WTC11 (cell line): ENCODE results near the gene SORD. TPM values are rescaled to one million over a fixed set of nuclear protein-coding genes. Genes with fewer than 3 reads are reported as not detected.

Experiments
- ATAC-seq: fragments of 200-7000 bp; cut with Tn5 transposase; 2 replicates; pipeline ENCODE4 v1.10.0; 2021; ENCODE audit warnings: mild to moderate bottlenecking, moderate library complexity
- CTCF ChIA-PET: fragments of 300-600 bp; sonication (Branson Sonifier 250); formaldehyde crosslinking; loops from one replicate; lab custom pipeline; 2021; ENCODE audit warnings: antibody characterized with exemption; lab: Charles Lee
- POLR2A ChIA-PET: fragments of 350-600 bp; sonication (Branson Sonifier 250); formaldehyde crosslinking; loops from one replicate; lab custom pipeline; 2021; ENCODE audit warnings: antibody characterized with exemption; lab: Charles Lee
- DNase-seq: peaks from one replicate; pipeline ENCODE4 v3.0.0; 2021; ENCODE audit warnings: low spot score
- H3K27ac Mint-ChIP-seq: 2 replicates; pipeline ENCODE4 v1.8.0; 2021; ENCODE audit warnings: mixed read lengths
- H3K27me3 Mint-ChIP-seq: 2 replicates; pipeline ENCODE4 v1.8.0; 2021; ENCODE audit warnings: low read depth, mild to moderate bottlenecking, moderate library complexity, mixed read lengths
- H3K36me3 Mint-ChIP-seq: 2 replicates; pipeline ENCODE4 v1.8.0; 2021; ENCODE audit warnings: mixed read lengths
- H3K4me1 Mint-ChIP-seq: 2 replicates; pipeline ENCODE4 v1.8.0; 2022; ENCODE audit warnings: mixed read lengths
- H3K4me3 Mint-ChIP-seq: 2 replicates; pipeline ENCODE4 v1.8.0; 2021; ENCODE audit warnings: mild to moderate bottlenecking, moderate library complexity, mixed read lengths
- H3K9me3 Mint-ChIP-seq: 2 replicates; pipeline ENCODE4 v1.8.0; 2021; ENCODE audit warnings: mixed read lengths
- CBFB ChIP-seq: sonication (generic); formaldehyde crosslinking; IDR thresholded peaks from 2 replicates; pipeline ENCODE4 v1.8.1; 2022; ENCODE audit warnings: mild to moderate bottlenecking, low read depth, missing genetic modification reagents
- ESRRA ChIP-seq: sonication (generic); formaldehyde crosslinking; IDR thresholded peaks from 2 replicates; pipeline ENCODE4 v1.8.1; 2022; ENCODE audit warnings: mild to moderate bottlenecking, missing genetic modification reagents, borderline replicate concordance
- FOXJ3 ChIP-seq: sonication (generic); formaldehyde crosslinking; IDR thresholded peaks from 2 replicates; pipeline ENCODE4 v1.9.0; 2021; ENCODE audit warnings: missing genetic modification reagents, mild to moderate bottlenecking, borderline replicate concordance
- GABPB1 ChIP-seq: sonication (generic); formaldehyde crosslinking; IDR thresholded peaks from 2 replicates; pipeline ENCODE4 v1.8.1; 2023; ENCODE audit warnings: mild to moderate bottlenecking, missing genetic modification reagents
- JUN ChIP-seq: sonication (generic); formaldehyde crosslinking; IDR thresholded peaks from 2 replicates; pipeline ENCODE4 v1.8.0; 2023; ENCODE audit warnings: mild to moderate bottlenecking, missing genetic modification reagents
- RELA ChIP-seq: sonication (generic); formaldehyde crosslinking; IDR thresholded peaks from 2 replicates; pipeline ENCODE4 v1.8.1; 2022; ENCODE audit warnings: missing genetic modification reagents, mild to moderate bottlenecking, borderline replicate concordance
- SOX15 ChIP-seq: fragments of 250-450 bp; sonication (Bioruptor Pico); IDR thresholded peaks from 2 replicates; pipeline ENCODE4 v1.9.0; 2021; ENCODE audit warnings: mild to moderate bottlenecking
- TEAD4 ChIP-seq: sonication (generic); formaldehyde crosslinking; IDR thresholded peaks from 2 replicates; pipeline ENCODE4 v1.8.0; 2022; ENCODE audit warnings: mild to moderate bottlenecking, missing genetic modification reagents
- ZNF232 ChIP-seq: sonication (generic); formaldehyde crosslinking; IDR thresholded peaks from 2 replicates; pipeline ENCODE4 v1.8.0; 2022; ENCODE audit warnings: mild to moderate bottlenecking, missing genetic modification reagents
- total RNA-seq: library from RNA; stranded (reverse); gene quantifications from 3 replicates; pipeline ENCODE4 v1.2.3, GENCODE V29; 2021
- TF ChIP-seq, protein P1 (sequence below): sonication (generic); formaldehyde crosslinking; IDR thresholded peaks from 2 replicates; pipeline ENCODE4 v1.8.1; 2022; ENCODE audit warnings: low read depth, missing genetic modification reagents, borderline replicate concordance
- TF ChIP-seq, protein P2 (sequence below): sonication (generic); formaldehyde crosslinking; IDR thresholded peaks from 2 replicates; pipeline ENCODE4 v1.8.0; 2022; ENCODE audit warnings: mild to moderate bottlenecking, missing genetic modification reagents
- TF ChIP-seq, protein P3 (sequence below): fragments of 250-450 bp; sonication (Bioruptor Pico); IDR thresholded peaks from 2 replicates; pipeline ENCODE4 v1.8.0; 2021; ENCODE audit warnings: mild to moderate bottlenecking
- TF ChIP-seq, protein P4 (sequence below): sonication (generic); formaldehyde crosslinking; IDR thresholded peaks from 2 replicates; pipeline ENCODE4 v1.8.0; 2022; ENCODE audit warnings: mild to moderate bottlenecking, missing genetic modification reagents
- TF ChIP-seq, protein P5 (sequence below): sonication (generic); formaldehyde crosslinking; IDR thresholded peaks from 2 replicates; pipeline ENCODE4 v1.8.1; 2023; ENCODE audit warnings: mild to moderate bottlenecking, missing genetic modification reagents

SORD gene
- total RNA-seq, 1 experiment from 2014 or later: 46.2 TPM

DNA sequence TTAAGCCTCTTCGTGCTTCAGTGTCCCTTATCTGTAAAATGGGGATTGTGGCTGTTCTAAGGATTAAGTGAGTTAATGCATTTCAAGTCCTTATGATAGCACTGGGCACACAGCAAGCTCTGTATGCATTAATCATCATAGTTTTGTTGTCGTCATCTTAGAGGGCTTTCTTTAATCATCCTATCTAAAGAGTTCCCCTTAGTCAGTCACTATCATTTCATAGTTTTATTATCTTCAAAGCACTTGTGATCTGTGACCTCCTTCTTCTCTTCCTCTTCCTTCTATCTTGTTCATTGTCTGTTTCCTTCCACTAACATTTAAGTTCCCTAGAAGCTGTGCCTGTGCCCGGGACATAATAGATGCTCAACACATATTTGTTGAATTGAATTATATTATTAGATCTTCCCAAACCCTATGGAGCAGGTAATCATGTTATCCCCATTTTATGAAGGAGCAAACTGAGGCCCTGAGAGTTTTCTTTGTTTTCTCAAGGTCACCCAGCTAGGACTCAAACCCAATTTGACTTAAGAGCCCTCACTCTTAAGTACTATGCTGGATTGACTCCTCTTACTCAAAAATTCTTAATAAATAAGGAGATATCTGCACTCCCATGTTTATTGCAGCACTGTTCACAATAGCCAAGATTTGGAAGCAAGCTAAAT lies 66.8 kb downstream of the SORD start:
- H3K4me1 Mint-ChIP-seq: no peaks in the 10 kb centered on the region
- H3K9me3 Mint-ChIP-seq: no peaks in the 10 kb centered on the region
- CTCF ChIA-PET: interaction anchor here (1.3 to 2.1 kb wide), 2 partner anchors 28 to 37 kb away, joined by 3 to 9 read pairs; no protein-coding TSS in a partner anchor
- DNase-seq (no peak), ATAC-seq (no peak)
- TF ChIP-seq JUN (no peak), CBFB (CRISPR knock-in tag) (no peak), FOXJ3 (CRISPR knock-in tag) (no peak), SOX15 (CRISPR knock-in tag) (no peak), ZNF232 (CRISPR knock-in tag) (no peak), TEAD4 (CRISPR knock-in tag) (no peak)
- TF ChIP-seq, protein P1, sequence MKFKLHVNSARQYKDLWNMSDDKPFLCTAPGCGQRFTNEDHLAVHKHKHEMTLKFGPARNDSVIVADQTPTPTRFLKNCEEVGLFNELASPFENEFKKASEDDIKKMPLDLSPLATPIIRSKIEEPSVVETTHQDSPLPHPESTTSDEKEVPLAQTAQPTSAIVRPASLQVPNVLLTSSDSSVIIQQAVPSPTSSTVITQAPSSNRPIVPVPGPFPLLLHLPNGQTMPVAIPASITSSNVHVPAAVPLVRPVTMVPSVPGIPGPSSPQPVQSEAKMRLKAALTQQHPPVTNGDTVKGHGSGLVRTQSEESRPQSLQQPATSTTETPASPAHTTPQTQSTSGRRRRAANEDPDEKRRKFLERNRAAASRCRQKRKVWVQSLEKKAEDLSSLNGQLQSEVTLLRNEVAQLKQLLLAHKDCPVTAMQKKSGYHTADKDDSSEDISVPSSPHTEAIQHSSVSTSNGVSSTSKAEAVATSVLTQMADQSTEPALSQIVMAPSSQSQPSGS (CRISPR knock-in tag): no peak
- TF ChIP-seq, protein P2, sequence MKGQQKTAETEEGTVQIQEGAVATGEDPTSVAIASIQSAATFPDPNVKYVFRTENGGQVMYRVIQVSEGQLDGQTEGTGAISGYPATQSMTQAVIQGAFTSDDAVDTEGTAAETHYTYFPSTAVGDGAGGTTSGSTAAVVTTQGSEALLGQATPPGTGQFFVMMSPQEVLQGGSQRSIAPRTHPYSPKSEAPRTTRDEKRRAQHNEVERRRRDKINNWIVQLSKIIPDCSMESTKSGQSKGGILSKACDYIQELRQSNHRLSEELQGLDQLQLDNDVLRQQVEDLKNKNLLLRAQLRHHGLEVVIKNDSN (CRISPR knock-in tag): no peak
- TF ChIP-seq, protein P3, sequence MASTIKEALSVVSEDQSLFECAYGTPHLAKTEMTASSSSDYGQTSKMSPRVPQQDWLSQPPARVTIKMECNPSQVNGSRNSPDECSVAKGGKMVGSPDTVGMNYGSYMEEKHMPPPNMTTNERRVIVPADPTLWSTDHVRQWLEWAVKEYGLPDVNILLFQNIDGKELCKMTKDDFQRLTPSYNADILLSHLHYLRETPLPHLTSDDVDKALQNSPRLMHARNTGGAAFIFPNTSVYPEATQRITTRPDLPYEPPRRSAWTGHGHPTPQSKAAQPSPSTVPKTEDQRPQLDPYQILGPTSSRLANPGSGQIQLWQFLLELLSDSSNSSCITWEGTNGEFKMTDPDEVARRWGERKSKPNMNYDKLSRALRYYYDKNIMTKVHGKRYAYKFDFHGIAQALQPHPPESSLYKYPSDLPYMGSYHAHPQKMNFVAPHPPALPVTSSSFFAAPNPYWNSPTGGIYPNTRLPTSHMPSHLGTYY: no peak
- no peak overlapping the region for H3K27ac Mint-ChIP-seq
- H3K36me3 Mint-ChIP-seq: no peaks in the 10 kb centered on the region
- POLR2A ChIA-PET: no interaction called here
- peaks cover 16% of the 10 kb centered on the region for H3K27me3 Mint-ChIP-seq
- no peak overlapping the region for H3K4me3 Mint-ChIP-seq

DNA sequence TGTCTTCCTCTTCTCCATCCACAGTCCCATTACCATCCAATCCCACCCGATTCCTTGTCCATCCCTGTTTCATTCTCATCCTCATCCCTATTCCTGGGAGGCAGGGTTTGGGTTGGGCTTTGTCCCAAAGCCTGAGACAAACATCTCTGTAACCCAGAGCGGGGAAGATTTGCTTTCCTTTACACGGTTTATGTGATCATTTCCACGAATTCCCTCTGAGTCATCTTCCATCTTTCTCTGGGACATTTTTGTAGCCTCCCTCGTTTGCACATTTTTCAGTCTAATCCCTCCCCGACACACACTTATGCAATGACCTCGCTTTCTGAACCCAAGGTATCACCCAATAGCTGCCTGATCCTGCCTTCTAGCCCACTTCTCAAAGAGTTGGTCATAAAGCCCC lies 68.2 kb downstream of the SORD start:
- H3K27ac Mint-ChIP-seq: no peak overlapping the region
- H3K4me3 Mint-ChIP-seq: no peak overlapping the region
- TF ChIP-seq RELA (no peak), ESRRA (CRISPR knock-in tag) (no peak), GABPB1 (CRISPR knock-in tag) (no peak)
- TF ChIP-seq, protein P1 (CRISPR knock-in tag): no peak
- TF ChIP-seq, protein P4, sequence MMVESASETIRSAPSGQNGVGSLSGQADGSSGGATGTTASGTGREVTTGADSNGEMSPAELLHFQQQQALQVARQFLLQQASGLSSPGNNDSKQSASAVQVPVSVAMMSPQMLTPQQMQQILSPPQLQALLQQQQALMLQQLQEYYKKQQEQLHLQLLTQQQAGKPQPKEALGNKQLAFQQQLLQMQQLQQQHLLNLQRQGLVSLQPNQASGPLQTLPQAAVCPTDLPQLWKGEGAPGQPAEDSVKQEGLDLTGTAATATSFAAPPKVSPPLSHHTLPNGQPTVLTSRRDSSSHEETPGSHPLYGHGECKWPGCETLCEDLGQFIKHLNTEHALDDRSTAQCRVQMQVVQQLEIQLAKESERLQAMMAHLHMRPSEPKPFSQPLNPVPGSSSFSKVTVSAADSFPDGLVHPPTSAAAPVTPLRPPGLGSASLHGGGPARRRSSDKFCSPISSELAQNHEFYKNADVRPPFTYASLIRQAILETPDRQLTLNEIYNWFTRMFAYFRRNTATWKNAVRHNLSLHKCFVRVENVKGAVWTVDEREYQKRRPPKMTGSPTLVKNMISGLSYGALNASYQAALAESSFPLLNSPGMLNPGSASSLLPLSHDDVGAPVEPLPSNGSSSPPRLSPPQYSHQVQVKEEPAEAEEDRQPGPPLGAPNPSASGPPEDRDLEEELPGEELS: no peak
- TF ChIP-seq, protein P5, sequence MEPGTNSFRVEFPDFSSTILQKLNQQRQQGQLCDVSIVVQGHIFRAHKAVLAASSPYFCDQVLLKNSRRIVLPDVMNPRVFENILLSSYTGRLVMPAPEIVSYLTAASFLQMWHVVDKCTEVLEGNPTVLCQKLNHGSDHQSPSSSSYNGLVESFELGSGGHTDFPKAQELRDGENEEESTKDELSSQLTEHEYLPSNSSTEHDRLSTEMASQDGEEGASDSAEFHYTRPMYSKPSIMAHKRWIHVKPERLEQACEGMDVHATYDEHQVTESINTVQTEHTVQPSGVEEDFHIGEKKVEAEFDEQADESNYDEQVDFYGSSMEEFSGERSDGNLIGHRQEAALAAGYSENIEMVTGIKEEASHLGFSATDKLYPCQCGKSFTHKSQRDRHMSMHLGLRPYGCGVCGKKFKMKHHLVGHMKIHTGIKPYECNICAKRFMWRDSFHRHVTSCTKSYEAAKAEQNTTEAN (CRISPR knock-in tag): no peak
- no peaks in the 10 kb centered on the region for H3K9me3 Mint-ChIP-seq
- H3K4me1 Mint-ChIP-seq: no peaks in the 10 kb centered on the region
- POLR2A ChIA-PET: no interaction called here
- H3K36me3 Mint-ChIP-seq: no peaks in the 10 kb centered on the region
- ATAC-seq: no peak
- peaks cover 16% of the 10 kb centered on the region for H3K27me3 Mint-ChIP-seq
- CTCF ChIA-PET: interaction anchor here (1.5 kb wide), 1 partner anchor 27 kb away, joined by 3 read pairs; no protein-coding TSS in a partner anchor
- no peak for DNase-seq
